Stimulated activated CD4-positive, alpha-beta T cell treated with anti-CD3 and anti-CD28 coated beads, Interleukin-2, amount 100 ng/mL, for 4 hours (primary cell): ENCODE measurements around the gene JAM3.
"Not testable (repeated sequence)": the region's sequence is repeated elsewhere in the genome, so short reads cannot be mapped to it uniquely, and the experiment has no call there.

Source experiments
- DNase-seq: peaks from one replicate; pipeline ENCODE4 v3.0.0-alpha.2; 2020; ENCODE audit warnings: low read depth

The JAM3 gene

DNA sequence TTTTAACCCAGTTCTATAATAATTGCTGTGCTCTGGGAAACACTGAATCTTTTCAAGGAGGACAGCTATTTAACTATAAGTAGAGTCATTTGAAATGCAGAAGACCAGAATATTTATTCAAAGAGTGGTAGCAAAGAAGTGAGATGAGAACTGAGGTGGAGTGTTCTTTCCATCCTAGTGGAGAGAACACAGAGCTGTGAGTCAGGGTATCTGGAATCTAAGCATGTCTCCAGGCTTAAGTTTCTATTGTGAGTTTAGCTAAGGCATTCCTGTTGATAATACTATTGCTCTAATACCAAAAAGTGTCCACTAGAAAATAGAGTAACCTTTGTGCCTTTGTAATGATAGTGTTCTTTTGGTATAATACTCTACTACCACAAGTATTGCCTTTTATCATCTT is 32.4 kb downstream of the JAM3 start:
- DNase-seq, result no peak

DNA sequence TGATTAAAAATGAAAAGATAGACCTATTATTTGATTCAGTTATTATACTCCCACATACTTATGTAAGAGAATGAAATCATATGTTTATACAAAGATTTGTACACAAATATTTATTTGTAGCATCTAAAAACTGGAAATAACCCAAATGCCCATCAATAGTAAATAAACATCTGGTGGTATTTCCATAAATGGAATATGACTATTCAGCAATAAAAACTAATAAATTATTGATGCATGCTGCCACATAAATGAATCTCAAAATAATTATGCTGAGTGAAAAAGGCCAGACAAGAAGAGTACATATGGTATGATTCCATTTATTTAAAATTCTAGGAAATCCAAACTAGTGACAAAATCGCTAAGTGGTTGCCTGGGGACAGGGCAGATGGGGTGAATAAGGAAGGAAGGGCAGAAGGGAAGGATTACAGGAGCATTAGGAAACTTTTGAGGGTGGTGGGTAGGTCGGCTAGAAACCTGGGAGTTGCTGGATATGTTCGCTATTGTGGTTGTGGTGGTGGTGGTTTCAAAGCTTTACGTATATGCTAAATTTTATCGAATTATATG is 41.5 kb downstream of the JAM3 start:
- no peak for DNase-seq

DNA sequence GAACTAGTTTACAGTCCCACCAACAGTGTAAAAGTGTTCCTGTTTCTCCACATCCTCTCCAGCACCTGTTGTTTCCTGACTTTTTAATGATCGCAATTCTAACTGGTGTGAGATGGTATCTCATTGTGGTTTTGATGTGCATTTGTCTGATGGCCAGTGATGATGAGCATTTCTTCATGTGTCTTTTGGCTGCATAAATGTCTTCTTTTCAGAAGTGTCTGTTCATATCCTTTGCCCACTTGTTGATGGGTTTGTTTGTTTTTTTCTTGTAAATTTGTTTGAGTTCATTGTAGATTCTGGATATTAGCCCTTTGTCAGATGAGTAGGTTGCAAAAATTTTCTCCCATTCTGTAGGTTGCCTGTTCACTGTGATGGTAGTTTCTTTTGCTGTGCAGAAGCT is 44.9 kb downstream of the JAM3 start:
- DNase-seq, result not testable (repeated sequence)

DNA sequence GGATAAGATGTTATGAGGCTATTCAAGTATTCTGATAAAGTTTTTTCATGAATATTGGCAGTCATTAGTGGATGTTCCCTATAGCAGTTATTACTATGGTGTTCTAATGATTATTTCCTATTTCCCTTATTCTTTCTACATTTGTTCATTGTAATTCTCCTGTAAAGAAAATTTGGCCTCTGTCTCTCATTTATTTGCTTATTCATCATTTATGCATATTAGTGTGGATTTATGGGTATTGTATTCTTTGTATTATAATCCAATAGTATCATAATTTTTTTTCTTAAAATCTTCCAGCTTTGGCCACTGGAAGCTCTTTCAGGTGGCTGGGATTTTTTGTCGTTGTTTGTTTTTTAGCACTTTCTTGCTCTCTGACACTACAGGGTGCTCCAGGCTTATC is 47.3 kb downstream of the JAM3 start:
- DNase-seq, result no peak

DNA sequence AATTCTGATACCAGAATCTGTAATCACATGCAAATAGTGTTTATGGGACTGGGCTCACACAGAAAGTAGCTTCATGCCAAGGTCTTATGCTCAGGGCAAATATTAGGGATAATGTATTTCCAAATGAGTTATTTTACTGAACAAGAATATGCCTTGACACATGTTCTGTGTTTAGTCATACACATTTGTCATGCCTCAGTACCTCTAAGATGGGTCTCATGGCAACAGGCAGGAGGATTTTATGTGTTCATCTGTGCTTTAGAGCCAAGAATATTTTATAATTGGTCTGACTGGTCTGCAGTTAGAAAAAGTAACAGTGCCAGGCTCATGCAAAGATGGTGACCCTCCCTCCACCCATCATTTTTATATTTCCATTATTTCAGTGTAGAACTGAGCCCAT is 49.1 kb downstream of the JAM3 start:
- no peak for DNase-seq

DNA sequence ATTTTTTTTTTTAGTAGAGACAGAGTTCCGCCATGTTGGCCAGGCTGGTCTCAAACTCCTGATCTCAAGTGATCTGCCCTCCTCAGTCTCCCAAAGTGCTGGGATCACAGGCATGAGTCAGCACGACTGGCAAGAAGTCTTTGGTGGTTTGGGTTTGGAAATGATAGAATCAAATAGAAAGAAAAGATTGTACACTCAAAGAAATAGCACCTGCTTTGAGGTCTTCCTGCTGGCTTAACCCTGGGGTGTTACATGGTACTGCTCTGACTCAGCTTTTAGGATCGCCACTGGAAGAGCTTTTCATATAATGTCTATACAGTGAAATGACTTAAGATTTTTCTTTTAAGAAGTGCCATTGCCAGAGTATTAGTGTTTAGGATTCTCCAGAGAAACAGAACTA is 50.2 kb downstream of the JAM3 start:
- DNase-seq, result no peak

DNA sequence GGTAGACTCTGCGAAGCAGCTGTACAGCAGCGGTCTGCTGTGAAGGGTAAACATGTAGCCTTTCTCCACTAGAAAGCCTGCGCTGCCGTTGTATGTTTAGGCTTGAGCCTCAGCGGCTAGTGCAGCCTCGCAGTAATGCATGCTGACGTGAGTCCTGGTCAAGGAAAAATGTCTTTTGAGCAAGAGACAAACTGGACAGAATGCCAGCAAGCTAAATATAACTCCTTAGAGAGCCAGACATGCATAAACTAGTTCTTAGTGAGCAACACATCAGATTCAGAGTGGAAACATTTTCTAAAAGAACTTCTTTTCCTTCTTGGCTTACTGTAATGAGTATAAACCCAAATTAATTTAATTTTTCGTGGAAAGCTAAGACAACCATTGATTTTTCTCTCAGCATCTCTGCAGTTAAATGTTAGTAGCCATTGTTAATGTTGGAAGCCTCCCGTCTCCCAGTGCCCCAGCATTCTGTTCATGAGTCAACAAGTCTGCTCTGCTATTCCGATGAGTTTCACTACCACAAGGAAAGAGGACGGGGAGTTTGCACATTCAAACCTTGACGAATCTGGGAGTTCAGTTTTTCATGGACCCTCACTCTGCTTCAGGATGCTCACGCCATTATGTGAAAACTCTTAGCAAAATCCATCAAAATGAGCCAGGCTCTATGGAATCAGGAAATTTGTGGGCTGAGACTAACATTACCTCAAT is 51.4 kb downstream of the JAM3 start:
- DNase-seq, result no peak

DNA sequence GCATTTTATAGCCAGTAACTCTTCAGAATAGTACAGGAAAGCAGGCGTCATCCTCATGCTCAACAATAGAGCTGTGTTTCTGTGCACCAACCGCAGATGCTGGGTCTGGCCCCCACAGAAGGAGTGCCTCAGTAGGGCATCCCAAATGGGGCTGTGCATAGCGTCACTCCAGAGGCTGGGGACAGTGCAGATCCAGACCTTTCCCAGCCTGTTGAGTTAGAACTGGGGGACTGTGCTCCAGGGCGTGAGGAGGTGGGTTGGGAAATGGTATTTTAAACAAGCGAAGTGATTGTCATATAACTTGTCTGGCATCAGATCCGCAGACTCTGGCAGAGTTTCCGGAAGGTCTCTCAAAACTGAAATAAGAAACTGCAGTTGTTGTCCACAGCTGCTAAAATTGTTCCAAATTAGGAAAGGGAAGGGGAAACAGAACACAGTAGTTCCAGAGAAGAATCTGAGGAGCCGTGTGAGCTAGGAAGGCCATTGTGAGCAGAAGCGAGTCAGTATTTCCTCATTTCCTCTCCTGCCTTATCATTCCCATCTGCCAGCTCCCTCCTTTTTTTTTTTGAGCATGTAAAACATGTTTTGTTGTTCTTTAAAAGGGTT is 52.2 kb downstream of the JAM3 start:
- no peak for DNase-seq

DNA sequence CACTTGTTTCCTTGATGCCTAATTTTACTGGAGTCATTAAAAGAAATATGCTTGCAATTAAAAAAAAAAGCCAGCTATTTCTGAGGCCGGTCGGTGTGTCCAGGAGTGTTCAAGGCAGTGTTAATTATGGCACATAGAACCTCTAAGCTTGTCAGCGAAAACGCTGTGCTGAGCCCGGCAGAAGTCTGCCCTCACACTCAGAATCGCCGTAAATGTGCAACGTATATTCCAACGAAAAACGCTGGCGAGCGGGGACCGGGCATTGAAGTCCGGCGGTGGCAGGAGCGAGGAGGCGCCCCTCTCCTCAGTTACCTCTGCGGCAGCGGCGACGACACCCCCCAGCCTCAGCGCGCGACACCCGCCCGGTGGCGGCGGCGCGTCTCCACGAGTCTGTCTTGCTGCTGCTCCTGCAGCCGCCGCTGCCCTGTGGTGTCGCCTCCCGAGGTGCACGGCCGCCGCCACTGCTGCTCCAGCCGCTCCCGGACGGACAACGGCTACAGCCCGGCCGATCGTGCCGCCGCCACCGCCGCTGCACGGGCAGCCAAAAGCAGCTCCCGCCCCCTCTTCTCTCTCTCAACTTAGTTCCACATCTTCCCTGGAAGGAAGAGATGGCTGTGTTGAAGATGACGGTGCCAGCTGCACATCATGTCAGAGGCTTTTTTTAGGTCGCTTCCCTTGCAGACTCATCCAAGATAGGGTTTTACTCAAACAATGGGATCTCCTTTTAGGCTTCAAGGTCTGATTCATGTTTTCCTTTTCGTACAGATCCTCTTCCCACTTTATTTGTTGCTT is 56.0 kb downstream of the JAM3 start:
- DNase-seq, result no peak

DNA sequence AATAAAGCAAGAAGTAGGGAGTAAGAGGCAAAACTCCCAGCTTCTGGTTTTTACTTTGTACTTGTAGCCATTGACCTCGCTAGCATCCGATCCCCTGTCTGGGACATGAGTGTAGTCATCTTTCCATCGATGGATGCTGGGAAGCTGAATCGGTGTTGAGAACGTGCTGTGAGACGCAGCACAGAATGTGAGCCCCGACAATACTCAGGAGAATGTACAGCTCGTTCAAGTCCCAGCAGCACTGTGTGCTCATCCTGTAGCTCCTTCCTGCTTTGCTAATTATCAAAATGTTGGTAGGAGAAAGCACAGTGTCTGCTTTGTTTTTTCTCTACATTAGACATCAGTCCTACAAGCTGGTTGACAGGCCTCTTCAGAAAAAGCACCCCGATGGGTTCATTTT is 56.6 kb downstream of the JAM3 start:
- DNase-seq, result no peak

DNA sequence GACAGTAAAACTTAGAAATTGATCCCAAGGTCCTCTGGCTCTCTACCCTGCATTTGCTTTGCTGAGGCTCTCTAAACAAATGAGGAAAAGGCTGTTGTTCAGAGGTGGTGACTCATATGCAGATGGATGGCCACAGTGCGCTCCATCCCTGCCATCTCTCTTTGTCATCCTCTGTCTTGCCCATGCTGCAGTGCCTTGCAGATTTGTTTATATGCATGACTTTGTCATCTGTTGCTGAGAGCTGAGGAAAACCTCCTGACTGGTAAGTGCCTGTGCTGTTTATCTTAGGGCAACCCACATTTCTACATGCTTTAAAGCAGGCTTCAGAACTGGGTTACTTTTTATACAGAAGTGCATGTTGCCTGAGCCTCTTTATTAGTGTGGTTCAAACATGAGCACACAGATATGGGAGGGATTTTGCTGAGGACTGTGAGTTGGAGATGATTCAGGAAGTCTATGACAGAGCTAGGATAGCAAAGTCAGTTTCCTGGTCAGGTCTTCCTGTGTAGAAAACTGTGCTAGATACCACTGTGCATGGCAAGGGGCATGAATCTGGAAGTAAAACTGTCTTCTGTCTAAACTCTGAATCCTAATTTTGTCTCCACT is 57.4 kb downstream of the JAM3 start:
- no peak for DNase-seq

DNA sequence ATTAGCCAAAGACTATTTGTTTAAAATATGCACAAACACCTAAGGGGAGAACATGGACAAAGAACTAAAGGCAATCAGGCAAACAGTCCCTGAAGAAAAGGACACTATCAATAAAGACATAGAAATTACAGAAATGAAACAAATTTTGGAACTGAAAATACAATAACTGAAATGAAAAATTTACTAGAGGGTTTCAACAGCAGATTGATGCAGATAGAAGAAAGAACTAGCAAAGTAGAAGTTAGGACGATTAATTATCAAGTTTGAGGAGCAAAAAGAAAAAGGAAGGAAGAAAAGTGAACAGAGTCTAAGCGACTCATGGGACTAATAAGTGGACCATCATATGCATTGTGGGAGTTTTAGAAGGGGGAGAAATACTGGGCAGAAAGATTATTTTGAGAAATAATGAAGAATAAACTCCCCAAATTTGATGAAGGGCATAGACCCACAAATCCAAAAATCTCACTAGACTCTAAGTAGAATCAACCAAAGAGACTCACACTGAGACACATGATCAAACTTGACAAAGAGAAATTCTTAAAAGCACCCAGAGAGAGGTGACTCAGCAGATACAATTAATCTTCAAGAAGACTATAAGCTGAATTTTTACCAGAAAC is 62.9 kb downstream of the JAM3 start:
- no peak for DNase-seq

DNA sequence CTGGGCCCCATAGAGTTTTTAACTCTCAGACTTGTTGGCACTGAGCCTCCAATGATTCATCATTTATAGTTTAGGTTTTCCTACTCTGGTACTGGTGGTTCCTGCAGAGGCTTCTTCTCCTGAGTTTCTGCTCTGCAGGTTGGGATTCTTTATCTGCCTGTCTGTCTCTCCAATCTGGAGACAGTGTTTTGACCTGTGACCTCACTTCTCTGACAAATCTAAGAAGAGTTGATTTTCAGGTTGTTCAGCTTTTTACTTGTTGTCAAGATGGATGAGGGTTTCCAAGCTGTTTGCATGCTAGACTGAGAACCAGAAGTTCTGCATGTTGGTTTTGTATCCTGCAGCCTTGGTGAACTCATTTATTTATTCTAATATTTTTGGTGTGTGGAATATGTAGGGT is 63.9 kb downstream of the JAM3 start:
- DNase-seq, result no peak

DNA sequence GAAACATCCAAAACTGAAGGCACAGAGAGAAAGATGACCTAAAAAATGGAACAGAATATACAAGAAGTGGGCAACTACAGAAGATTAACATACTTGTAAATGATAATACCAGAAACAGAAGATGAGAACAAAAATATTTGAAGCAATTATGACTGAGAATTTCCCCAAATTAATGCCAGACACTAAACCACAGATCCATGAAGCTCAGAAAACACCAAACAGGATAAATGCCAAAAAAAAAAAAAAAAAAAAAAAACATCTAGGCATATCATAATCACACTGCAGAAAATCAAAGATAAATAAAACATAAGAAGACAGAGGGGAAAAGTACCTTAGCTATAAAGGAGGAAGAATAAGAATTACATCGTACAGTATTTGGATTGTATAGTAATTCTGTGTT is 65.3 kb downstream of the JAM3 start:
- no peak for DNase-seq

DNA sequence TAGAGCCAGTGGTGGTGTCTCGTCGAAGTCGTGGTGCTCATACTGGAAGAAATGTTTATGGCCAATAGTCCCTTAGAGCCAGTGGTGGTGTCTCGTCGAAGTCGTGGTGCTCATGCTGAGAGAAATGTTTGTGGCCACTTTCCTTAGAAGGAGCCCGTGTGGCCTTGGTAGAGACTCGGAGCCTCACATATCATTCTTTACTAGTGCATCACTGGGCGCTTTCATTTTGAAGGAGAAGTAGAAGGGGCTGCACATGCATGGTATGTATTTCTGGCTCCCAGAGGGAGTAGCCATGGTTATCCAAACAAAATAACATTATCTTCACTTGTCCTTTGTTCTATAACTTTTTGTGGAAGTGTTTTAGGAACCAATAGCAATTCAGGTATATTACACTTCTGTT is 69.5 kb downstream of the JAM3 start:
- no peak for DNase-seq

DNA sequence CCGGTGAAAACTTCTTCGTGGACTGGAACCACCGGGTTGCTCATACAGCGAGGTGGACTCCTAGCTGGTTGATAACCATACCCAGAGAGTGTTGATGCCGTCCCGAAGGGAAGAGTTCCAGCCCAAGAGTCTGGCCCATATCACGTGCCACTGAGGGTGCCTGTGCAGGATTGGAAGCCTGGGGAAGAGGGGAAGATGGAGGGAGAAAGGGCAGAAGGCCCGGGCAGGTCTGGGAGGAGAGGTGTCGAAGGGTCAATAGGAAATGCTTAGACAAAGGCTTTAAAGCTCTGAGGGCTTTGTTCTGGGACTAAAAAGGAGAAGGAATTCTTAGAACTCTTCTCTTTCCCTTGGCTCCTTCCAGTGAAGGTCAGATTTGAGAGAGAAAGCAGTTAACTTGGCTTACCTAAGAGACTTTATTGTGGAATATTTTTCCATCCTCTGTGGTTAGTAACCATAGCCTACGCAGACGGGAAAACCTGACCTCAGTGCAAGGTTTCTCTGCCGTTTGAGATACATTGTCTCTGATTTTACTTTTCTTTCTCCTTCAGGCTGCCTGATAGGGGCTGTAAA is 70.5 kb downstream of the JAM3 start:
- no peak for DNase-seq

DNA sequence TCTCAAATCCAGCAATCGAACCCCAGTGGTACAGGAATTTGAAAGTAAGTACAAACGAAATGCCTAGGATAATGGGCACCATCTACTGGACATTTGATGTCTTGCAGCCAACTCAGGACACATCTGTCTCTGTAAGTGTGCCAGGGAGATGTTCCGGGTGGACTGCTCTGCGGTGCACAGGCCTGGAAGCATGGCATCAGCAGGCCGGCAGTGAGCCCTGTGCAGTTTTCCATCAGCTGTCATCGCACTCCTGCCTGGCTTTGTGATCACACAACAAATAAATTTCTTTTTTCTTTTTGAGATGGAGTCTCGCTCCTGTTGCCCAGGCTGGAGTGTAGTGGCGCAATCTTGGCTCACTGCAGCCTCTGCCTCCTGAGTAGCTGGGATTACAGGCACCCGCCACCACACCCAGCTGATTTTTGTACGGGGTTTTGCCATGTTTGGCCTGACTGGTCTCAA is 71.0 kb downstream of the JAM3 start:
- DNase-seq, result peak; percentile 16

DNA sequence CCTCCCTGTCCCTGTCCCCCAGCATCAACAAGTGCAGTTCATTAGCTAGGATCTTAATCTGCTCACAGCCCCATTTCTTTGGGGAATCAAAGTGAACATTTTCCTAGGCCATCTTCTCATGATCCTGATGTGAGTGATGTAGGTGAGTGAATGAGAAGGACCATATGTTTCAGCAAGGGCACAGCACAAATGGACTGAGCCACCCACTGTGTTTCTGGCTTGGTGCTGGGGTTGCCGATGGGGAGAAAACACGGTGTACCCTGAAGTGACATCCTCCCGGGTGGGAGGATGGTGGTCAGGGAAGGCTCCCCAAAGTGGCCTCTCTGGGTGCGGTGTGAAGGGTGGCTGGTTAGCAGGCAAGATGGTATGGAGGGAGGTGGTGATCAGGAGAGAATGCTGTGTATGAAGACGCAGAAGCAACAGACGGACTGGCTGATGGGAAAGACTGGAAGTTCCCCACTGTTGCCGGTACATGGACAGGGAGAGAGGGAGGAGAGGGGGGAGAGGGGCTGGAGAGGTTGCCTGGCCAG is 72.2 kb downstream of the JAM3 start:
- no peak for DNase-seq

DNA sequence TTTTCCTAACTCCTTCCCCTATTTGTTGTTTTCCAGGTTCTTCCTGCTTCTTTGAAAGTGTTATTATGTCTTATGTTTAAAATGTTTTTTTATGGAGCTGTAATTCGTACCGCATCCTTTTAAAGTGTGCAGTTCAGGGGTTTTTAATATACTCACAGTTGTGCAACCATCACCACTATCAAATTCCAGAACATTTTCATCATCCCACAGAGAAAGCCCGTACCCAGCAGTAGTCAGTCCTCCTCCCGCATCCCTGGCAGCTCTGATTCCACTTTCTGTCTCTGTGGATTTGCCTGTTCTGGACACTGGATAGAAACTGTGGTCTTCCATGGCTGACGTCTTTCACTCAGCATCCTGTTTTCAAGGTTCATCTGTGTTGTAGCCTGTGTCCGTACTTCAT is 73.7 kb downstream of the JAM3 start:
- DNase-seq, result no peak

DNA sequence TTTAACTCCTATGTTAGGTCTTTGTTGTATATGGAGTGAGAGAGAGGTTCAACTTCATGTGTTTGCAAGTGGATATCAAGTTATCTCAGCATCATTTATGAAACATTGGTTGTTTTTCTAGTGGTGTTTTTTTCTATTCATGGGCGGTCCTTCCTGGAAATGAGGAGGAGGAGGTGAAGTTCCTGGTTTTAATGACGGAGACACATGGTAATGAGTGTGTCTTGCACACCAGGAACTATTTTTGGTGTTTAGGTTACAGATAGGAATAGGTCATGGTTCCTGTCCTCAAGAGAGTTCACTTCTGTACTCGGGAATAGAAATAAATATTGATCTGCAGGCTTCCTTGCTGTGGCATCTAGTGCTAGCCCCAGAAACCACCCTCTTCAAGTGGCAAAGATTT is 74.9 kb downstream of the JAM3 start:
- DNase-seq, result no peak

DNA sequence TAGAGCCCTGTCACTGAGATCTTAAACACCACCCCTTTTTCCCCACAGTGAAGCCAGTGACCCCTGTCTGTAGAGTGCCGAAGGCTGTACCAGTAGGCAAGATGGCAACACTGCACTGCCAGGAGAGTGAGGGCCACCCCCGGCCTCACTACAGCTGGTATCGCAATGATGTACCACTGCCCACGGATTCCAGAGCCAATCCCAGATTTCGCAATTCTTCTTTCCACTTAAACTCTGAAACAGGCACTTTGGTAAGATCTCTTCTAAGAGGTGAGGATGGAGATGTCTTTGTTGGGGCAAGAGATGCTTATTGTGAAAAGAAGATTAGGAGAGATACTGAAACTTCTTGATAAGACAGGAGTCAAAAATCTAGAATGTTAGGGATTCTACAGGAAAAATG is 75.9 kb downstream of the JAM3 start:
- no peak for DNase-seq

DNA sequence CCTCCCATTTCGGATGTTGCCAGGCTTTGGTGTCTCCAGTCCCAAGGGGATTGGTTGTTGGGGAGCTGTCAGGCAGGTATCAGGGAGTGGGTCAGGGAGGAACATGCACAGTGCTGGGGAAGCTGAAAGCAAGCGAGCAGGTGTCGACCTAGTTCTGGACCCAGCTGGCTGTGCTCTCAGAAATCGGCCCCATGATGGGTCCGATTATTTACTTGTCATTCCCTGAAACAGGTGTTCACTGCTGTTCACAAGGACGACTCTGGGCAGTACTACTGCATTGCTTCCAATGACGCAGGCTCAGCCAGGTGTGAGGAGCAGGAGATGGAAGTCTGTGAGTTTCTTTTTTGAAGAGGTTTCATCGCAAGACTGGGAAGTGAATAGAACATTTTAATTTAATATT is 76.8 kb downstream of the JAM3 start:
- no peak for DNase-seq
